Glutamatergic neuron (in vitro differentiated cells): ENCODE measurements around the gene UBE2QL1. TPM values are rescaled to one million over a fixed set of nuclear protein-coding genes. Genes with fewer than 3 reads are reported as not detected.

ENCODE experiments used
- DNase-seq: peaks from one replicate; pipeline ENCODE4 v3.0.0; 2022
- H3K27ac Mint-ChIP-seq: one replicate; pipeline ENCODE4 v1.8.0; 2020; ENCODE audit warnings: mild to moderate bottlenecking, mixed read lengths, inconsistent platforms; ENCODE audit not compliant: unreplicated experiment
- H3K27me3 Mint-ChIP-seq: one replicate; pipeline ENCODE4 v1.8.0; 2020; ENCODE audit warnings: mild to moderate bottlenecking, moderate library complexity, mixed read lengths, inconsistent platforms; ENCODE audit not compliant: unreplicated experiment
- H3K36me3 Mint-ChIP-seq: one replicate; pipeline ENCODE4 v1.8.0; 2020; ENCODE audit warnings: mild to moderate bottlenecking, mixed read lengths, inconsistent platforms; ENCODE audit not compliant: unreplicated experiment
- H3K4me1 Mint-ChIP-seq: one replicate; pipeline ENCODE4 v1.8.0; 2020; ENCODE audit warnings: mild to moderate bottlenecking, low read depth, mixed read lengths, inconsistent platforms; ENCODE audit not compliant: unreplicated experiment
- H3K4me3 Mint-ChIP-seq: one replicate; pipeline ENCODE4 v1.8.0; 2020; ENCODE audit warnings: mild to moderate bottlenecking, mixed read lengths, inconsistent platforms; ENCODE audit not compliant: unreplicated experiment
- H3K9me3 Mint-ChIP-seq: one replicate; pipeline ENCODE4 v1.8.0; 2020; ENCODE audit warnings: mild to moderate bottlenecking, moderate library complexity, mixed read lengths, inconsistent platforms; ENCODE audit not compliant: unreplicated experiment
- total RNA-seq: library from RNA; stranded (reverse); fragmentation: NEBNext Ultra II Directional; extraction: Animal tissue kit (Norgen Biotek cat#: 25700); gene quantifications from one replicate; pipeline ENCODE4 v1.2.1, GENCODE V29; 2021; ENCODE audit not compliant: unreplicated experiment
- TF ChIP-seq, protein P1 (sequence below): fragments of 200-600 bp; sonication (generic); IDR thresholded peaks from one replicate; pipeline ENCODE4 v1.5.0; 2021; ENCODE audit not compliant: partially characterized antibody, unreplicated experiment

Gene UBE2QL1
- total RNA-seq, 1 donor from 2014 or later, result 4.5 TPM

- H3K4me1 Mint-ChIP-seq, result peaks cover 10% of the 10 kb centered on the region
- peaks cover 2% of the 10 kb centered on the region for H3K9me3 Mint-ChIP-seq
Measured at GRCh38 chr5:6490693-6491092, 42.0 kb downstream of the UBE2QL1 start.

DNA sequence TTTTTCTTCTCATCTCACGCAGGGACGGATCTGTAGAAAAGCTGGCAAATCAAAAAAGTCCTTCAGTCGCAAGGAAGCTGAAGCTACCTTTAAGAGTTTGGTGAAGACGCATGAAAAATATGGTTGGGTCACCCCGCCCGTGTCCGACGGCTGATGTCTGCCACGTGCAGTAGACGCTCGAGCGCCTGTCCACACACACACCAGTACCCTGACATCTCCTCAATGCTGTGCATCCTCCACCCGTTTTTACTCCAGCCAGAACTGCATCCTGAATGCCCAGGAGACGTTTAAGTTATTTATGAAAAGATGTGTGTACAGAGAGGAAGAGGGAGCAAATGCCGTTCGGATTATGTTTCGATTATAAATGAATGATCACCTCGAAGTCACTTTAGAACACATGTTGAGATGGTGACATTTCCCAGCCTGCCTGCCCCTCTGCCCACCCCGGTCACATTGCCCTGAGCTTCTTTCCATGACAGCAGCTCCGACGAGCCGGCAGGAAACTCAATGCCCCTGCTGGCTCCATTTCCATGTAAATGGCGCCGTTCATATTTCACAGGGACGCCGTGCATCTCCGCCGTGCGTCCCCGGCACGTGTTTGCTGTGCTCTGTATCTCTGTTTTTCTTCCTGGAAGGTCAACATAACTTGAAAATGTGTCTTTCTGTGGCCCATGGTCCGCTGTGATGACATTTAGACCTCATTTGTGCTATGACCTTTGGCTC lies 42.7 kb downstream of the UBE2QL1 start:
- H3K27me3 Mint-ChIP-seq, result no peaks in the 10 kb centered on the region
- H3K36me3 Mint-ChIP-seq, result no peaks in the 10 kb centered on the region
- H3K4me3 Mint-ChIP-seq, result no peak overlapping the region
- peaks cover 10% of the 10 kb centered on the region for H3K4me1 Mint-ChIP-seq
- H3K27ac Mint-ChIP-seq, result no peak overlapping the region
- DNase-seq, result no peak
- H3K9me3 Mint-ChIP-seq, result peaks cover 2% of the 10 kb centered on the region
- TF ChIP-seq, protein P1, sequence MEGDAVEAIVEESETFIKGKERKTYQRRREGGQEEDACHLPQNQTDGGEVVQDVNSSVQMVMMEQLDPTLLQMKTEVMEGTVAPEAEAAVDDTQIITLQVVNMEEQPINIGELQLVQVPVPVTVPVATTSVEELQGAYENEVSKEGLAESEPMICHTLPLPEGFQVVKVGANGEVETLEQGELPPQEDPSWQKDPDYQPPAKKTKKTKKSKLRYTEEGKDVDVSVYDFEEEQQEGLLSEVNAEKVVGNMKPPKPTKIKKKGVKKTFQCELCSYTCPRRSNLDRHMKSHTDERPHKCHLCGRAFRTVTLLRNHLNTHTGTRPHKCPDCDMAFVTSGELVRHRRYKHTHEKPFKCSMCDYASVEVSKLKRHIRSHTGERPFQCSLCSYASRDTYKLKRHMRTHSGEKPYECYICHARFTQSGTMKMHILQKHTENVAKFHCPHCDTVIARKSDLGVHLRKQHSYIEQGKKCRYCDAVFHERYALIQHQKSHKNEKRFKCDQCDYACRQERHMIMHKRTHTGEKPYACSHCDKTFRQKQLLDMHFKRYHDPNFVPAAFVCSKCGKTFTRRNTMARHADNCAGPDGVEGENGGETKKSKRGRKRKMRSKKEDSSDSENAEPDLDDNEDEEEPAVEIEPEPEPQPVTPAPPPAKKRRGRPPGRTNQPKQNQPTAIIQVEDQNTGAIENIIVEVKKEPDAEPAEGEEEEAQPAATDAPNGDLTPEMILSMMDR, result no peak

More at GRCh38 chr5:6490693-6491092, 42.0 kb downstream of the UBE2QL1 start:
- Mint-ChIP-seq H3K36me3 (no peaks in the 10 kb centered on the region), H3K27ac (no peak overlapping the region), H3K4me3 (no peak overlapping the region), H3K27me3 (peaks cover 3% of the 10 kb centered on the region)
- DNase-seq, result no peak
- TF ChIP-seq, protein P1, result no peak

GRCh38 chr5:6491919-6492290 lies 43.2 kb downstream of the UBE2QL1 start:
- DNase-seq, result no peak
- peaks cover 10% of the 10 kb centered on the region for H3K4me1 Mint-ChIP-seq
- peaks cover 2% of the 10 kb centered on the region for H3K9me3 Mint-ChIP-seq
- H3K4me3 Mint-ChIP-seq, result no peak overlapping the region
- no peaks in the 10 kb centered on the region for H3K27me3 Mint-ChIP-seq
- no peaks in the 10 kb centered on the region for H3K36me3 Mint-ChIP-seq
- no peak overlapping the region for H3K27ac Mint-ChIP-seq
- TF ChIP-seq, protein P1, result no peak

DNA sequence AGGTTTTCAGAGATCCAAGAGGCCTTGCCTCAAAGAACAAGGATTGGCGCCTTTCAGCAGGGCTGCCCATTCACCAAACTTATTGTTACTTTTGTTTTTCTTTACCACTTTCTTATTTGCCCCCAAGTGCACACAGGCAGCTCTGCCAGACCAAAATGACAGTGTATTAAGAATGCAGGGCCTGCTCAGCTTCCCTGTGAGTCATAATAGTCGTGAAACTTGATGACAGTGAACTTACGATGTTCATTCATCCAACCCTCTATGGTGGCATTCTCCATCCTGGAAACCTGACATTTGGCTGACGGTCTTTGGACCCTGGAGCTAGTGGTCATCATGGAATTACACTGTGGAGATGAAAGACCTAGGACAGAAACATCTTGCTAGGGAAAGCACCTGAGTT lies 44.3 kb downstream of the UBE2QL1 start:
- Mint-ChIP-seq H3K36me3 (no peaks in the 10 kb centered on the region), H3K9me3 (peaks cover 2% of the 10 kb centered on the region), H3K4me1 (peaks cover 10% of the 10 kb centered on the region), H3K27me3 (no peaks in the 10 kb centered on the region), H3K4me3 (no peak overlapping the region), H3K27ac (no peak overlapping the region)
- no peak for DNase-seq
- TF ChIP-seq, protein P1, result no peak

DNA sequence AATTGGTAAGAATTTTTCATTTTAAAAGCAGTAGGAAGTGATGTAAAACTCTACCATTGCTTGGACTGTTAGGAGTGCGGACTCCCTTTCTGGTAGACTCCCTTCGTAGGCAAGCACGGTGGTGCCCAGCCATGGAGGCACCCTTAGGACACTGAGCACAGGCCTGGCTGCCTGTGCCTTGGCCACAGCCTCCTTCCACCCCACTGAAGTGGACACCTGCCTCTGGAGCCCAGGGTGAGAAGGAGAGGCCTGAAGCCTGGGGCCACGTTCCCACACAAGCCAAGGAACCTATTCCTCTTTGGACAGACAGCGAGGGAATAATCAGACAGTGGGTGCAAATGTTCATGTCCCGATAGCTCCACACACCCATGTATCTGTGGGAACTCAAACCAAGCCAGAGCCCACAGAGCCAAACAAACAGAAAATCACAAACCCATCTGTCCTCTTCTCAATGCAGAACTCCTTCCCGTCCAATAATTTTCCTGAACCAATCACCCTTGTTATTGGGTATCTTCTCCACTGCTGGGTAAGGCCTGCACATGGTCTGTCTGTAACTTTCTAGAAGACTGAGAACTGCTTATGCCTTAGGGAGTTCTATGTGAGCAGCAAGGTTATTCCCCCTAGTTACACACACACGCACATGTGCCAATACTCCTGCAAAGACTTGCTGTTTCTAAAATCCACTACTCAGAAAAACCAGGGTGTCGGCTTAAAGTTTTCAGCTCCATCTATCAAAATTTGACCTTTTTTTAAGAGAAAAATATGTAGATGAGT lies 45.2 kb downstream of the UBE2QL1 start:
- H3K4me3 Mint-ChIP-seq, result no peak overlapping the region
- H3K9me3 Mint-ChIP-seq, result peaks cover 2% of the 10 kb centered on the region
- H3K27me3 Mint-ChIP-seq, result no peaks in the 10 kb centered on the region
- DNase-seq, result no peak
- no peak overlapping the region for H3K27ac Mint-ChIP-seq
- TF ChIP-seq, protein P1, result no peak
- H3K36me3 Mint-ChIP-seq, result no peaks in the 10 kb centered on the region
- peaks cover 10% of the 10 kb centered on the region for H3K4me1 Mint-ChIP-seq
